HG03045 (cell line): Measurements from ENCODE around the gene STX1A.
"Not testable (repeated sequence)": the region's sequence is repeated elsewhere in the genome, so short reads cannot be mapped to it uniquely, and the experiment has no call there.

Source experiments
- ATAC-seq: cut with Tn5 transposase; IDR thresholded peaks from one replicate; pipeline ENCODE4 v1.9.1; 2021; ENCODE audit warnings: mild to moderate bottlenecking, moderate library complexity; ENCODE audit not compliant: unreplicated experiment

Gene STX1A

DNA sequence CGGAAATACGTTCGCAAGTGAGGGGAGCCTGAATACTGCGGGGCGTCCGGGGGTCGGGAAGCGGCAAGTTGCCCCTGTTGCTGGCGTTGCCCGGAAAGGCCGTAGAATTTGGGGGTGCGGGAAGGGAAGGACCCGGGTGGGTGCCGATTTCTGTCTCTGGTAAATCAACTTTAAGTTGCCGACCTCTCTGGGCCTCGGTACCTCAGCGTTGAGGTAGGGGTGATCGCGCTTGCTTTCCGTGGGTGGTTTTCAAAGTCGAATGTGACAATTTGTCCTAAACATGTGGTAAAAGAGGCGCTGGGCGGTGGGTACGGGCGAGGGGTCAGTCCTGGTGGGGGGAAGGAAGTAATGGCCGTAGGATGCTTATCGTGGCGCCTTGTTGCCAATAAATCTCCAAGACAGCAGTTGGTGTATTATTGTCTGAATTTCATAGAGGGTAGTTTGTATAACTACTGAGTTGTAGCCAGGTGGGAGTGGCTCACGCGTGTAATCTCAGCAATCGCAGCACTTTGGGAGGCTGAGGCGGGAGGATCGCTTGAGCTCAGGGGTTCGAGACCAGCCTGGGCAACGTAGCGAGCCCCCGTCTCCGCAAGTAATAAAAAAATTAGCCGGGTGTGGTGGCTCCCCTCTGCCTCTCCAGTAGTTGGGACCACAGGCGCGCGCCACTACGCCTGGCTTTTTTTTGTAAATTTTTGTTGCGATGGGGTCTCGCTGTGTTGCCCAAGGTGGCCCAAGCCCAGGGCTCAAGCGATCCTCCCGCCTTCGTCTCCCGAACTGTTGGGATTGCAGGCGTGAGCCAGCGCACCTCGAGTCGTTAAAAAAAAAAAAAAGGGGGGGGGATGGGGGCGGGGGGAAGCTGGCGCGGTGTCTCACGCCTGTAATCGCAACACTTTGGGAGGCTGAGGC, 35.4 kb downstream of the STX1A start:
- ATAC-seq: peak; percentile 16

GRCh38 chr7:73683056-73683787, 36.2 kb downstream of the STX1A start, which contains the start of the genes BUD23 and DNAJC30:
TSS of gene BUD23 (plus strand) at chr7:73683597. CDS start at chr7:73683626, 29 bp downstream.
TSS of gene DNAJC30 (minus strand) at chr7:73683453. CDS start at chr7:73683423, 30 bp downstream.
- ATAC-seq: peak; percentile 89

- peak; percentile 13 for ATAC-seq
These were observed 36.8 kb downstream of the STX1A start for GRCh38 chr7:73682745-73683055.

GRCh38 chr7:73681031-73681430, 38.4 kb downstream of the STX1A start:
- no peak for ATAC-seq

GRCh38 chr7:73680501-73680900, 39.0 kb downstream of the STX1A start:
- ATAC-seq: no peak

DNA sequence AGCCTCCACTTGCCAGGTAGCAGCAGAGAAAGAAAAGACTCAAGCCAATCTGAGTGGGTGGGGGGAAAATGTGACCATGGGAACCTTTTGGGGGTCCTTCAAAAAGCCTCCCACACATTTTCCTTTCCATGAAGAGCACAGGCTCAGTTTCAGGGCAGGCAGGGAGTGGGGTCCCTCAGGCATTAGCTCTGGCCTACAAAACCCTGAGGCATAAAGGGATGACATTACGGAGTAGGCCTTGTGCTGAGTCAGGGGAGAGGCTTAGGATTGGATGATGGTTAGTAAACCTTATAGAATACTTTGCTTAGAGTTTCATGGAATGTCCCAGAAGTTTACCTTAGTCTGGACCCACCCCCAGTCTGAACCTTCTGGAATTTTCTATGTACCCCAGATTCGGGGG, 39.8 kb downstream of the STX1A start:
- ATAC-seq: no peak

DNA sequence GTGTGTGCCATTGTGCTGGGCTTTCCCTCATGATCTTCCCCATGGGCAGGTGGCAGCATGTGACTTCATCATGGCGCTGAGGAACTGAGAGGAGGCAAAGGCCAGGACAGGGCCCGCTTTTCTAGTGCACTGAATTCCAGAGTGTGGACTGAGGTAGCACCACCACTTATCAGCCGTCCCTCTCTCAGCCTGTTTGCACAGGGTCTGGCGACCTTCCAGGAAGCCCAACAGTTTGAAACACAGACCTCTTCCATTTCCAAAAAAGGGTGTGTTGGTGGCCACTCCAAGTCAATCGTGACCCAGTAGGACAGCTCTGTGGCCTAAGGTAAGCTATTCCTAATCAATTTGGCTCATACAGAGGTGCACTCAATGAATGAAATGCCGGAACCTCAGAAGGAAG, 40.6 kb downstream of the STX1A start:
- no peak for ATAC-seq

GRCh38 chr7:73676062-73676461, 43.4 kb downstream of the STX1A start:
- ATAC-seq: not testable (repeated sequence)

DNA sequence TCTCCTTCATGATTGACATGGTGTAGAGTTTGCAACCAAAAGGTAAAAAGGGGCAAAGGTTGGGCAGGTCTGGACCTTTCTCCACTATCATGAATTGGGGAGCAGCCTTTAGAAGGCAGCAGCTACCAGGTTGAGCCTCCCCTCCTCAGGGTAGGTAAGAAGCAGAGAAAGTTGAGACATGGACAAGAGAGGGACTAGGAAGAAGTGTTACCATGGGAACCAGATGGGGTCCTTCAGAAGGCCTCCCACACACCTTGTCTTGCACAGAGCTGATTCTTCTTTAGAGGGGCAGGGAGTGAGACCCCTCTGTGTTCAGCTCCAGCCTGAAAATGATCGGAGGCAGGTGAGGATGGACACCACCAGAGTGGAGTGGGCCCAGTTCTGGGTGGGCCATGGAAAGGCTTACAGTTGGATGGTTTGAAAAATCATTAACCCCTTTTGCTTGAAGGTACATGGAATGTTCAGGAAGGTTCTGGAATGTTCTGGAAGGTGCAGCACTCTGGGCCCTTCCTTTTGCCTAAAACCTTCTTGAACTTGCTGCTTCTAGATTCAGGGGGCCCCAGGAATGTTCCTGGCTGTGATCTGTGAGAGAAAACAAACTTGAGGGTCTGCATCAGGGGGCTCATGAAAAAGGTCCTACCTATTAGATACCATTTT, 44.9 kb downstream of the STX1A start:
- ATAC-seq: no peak

DNA sequence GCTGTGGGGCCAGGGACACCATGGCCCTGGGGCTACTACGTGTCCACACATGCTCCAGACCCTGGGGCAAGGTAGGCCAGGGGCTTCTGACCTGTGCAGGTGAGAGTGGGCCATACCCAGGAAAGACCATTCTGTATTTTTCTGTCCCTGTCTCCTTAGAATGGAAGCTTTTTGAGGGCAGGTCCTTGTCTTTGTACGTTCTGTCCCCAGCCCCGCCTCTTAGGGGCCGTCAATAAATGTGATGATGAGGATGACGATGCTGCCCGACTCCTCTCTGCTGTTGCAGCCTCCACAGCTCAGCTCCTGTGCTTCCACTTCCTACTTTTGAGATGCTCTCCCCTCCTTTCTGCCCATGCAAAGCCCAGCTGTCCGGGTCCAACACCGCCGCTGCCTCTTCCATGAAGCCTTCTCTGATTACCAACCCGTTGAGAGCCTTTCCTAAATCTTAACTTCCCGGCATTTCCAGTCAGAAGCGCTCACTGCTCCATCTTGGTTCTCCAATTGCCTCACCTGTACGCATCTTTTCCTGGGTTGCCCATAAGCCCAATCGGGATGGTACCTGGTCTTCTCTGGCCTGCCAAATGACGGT, 47.5 kb downstream of the STX1A start:
- no peak for ATAC-seq

DNA sequence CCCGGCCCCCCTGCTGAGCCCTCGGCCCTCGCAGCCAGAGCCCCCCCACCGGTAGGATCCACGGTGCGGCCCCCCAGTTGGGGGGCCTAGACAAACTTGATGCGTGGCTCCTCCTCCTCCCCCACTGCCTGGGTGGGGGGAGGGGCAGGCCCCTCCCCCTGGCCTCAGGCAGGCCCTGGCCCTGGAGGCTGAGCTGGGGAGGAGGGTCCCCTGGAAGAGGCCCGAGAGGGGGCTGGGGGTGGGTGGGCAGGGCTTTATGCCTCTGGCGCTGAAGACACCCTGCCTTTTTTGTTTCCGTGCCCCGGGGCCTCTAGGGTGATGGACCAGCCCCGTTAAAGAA, 48.2 kb downstream of the STX1A start:
- no peak for ATAC-seq

DNA sequence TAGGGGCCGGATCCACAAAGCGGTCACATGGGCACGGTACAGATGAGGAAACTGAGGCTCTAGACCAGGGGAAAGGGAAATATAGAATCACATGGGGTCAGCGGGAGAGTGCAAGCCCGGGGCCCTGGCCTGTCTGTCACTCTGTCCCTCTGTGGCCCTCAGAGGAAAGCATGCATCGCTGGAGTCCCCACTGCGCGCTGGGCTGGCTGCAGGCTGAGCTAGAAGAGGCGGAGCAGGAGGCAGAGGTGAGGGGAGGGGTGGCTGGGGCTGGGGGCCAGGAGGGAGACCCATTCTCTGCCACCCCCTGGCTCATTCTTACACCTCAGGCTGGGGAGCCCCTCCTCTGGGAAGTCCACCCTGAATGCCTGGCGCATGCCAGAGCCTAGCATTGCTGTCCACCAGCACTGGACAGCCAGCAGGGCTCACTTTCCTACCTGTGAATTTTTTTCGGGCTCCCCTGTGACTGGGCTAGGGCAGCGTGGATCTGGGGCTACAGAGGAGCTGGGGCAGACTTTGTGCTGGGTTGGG, 49.5 kb downstream of the STX1A start:
- no peak for ATAC-seq

- ATAC-seq: no peak
These were observed 50.2 kb downstream of the STX1A start for GRCh38 chr7:73669288-73669701.

- no peak for ATAC-seq
These were observed 50.6 kb downstream of the STX1A start for GRCh38 chr7:73668886-73669230.

DNA sequence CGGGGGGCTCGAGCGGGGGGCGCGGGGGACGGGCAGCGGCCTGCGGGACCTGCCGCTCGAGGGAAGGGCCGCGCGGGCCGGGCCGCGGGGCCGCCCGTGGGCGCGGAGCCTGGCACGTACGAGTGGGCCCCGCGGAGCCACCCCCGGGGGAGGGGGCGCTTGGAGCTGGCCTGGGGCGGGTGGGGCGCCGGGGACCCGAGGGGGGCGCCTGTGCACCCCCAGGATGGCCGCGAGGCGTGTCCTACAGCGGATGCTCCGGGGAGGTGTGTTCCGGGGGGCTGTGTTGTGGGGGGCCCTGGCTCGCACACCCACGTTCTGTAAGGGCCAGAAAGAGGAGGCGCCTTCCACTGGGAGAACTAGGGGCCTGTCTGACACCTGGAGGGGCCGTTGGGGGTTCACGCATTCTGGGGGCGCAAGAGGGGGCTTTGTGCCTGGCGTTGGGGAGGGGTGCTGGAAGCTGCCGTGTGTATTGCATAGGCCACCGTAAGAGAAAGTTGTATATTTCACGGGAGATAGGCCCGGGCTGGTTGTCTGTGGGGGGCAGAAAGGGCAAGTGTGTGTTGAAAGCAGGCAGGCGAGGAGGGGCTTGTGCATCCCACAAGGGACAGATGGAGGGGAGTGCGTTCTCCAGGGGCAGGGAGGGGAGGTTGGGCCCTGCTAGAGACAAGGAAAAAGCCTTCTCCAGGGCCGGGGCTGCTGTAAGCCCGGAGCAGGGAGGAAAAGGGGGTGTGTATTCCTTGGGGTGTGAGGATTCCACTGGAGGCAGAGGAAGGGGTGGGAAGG, 51.2 kb downstream of the STX1A start:
- ATAC-seq: peak; percentile 4

- peak; percentile 91 for ATAC-seq
These were observed 51.9 kb downstream of the STX1A start, which contains the start of gene VPS37D for GRCh38 chr7:73667344-73668102. TSS of gene VPS37D (plus strand) at chr7:73667831. CDS start at chr7:73667959, 128 bp downstream.

GRCh38 chr7:73663033-73663432, 56.4 kb downstream of the STX1A start:
- no peak for ATAC-seq

DNA sequence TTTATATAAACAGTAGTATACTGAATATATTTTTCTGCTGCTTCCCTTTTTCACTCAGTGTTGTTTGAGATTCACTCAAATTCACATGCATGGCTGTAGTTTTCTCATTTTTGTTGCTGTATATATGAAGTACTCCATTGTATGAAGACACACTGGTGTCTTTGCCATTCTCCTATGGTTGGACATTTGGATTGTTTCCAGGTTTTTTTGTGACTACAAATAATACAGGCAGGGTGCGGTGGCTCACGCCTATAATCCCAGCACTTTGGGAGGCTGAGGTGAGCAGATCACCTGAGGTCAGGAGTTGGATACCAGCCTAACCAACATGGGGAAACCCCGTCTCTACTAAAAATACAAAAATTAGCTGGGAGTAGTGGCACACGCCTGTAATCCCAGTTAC, 58.9 kb downstream of the STX1A start:
- ATAC-seq: not testable (repeated sequence)

GRCh38 chr7:73659983-73660382, 59.5 kb downstream of the STX1A start:
- no peak for ATAC-seq
